Stimulated activated CD8-positive, alpha-beta memory T cell treated with anti-CD3 and anti-CD28 coated beads, Interleukin-15, amount 100 ng/mL, for 24 hours (primary cell): ENCODE data around the gene MXI1.

Experiments used
- DNase-seq: peaks from one replicate; pipeline ENCODE4 v3.0.0-alpha.2; 2020; ENCODE audit warnings: low read depth

Gene MXI1

GRCh38 chr10:110207011-110207804 lies at the start of gene MXI1:
MXI1 (plus strand) TSS chr10:110207605; CDS start chr10:110207809, 204 bp downstream.
- no peak for DNase-seq

DNA sequence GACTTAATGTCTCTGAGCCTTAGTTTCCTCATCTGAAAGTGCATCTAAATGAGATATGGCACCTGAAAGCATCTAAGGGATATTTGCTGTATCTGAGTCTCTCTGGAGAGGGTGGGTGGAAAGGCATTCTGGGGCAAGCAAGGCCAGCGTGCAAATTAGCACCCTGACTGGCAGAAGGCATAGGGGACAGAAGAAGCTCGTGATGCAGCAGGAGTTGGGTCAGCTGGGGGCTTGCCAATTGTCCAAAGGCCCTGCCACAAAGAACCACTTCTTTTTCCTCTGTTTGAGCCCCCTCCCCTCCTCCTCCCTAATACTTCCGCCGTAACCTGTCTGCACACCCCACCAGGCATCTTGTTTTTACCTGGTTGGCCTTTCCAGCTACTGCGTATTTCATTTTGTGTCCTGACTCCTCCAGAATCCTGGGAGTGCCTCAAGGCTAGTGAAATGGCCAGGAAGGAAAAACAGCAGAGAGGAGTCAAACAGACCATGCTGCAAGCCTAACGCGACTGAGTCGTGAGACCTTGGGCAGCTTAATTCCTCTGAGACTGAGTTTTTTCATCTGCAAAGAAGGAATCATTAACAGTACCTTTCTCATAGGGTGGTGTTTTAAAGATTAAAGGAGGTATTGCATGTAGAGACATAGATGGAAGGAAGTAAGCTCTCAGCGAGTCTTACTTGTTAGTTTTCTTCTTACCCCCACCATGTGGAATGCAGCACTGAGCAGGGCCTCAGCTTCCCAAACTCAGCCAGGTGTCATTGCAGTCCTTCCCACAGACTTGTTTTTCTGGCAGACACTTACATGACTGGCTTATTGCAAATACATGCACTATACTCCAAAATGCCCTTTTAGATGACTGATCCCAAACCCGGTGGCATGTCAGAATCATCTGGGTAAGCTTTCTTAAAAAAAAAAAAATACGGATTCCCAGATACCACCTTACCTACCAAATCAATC lies 49.1 kb upstream of the MXI1 start:
- no peak for DNase-seq

GRCh38 chr10:110160081-110160480 lies 47.3 kb upstream of the MXI1 start:
- DNase-seq, result no peak

DNA sequence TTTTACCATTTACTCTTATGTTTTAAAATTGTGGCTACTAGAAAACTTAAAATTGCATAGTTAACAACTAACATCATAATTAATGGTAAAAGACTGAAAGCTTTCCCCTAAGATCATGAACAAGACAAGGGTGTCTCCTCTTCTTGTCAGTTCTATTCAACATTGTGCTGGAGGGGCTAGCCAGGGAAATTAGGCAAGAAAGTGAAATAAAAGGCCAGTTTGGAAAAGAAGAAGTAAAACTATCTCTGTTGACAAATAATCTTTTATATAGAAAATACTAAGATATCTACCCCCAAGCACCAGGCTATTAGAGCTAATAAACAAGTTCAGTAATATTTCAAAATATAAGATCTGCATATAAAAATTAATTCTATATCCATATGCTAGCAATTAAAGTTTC lies 46.9 kb upstream of the MXI1 start:
- DNase-seq, result no peak

DNA sequence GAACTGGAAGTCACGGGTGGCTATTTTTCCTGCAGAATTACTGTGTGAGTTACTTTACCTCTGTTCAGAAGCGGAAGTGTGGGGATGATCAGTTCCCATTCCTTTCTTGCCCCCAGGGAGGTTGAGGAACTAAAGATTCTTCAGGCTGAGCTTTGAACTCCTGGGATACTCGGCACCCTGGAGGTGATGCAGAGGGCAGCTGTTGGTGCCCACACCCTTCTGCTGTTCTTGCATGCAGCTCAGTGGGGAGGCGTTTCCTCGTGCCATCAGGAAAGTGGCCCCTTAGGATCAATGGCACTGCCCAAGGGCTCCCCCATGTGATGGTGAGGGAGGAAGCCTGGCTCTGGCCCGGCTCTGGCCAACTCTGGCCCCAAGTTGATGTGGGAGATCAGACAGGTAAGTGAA lies 44.7 kb upstream of the MXI1 start:
- DNase-seq, result no peak

- no peak for DNase-seq
Observed at GRCh38 chr10:110163192-110163773, 44.1 kb upstream of the MXI1 start.

- DNase-seq, result no peak
Observed at GRCh38 chr10:110163841-110164240, 43.6 kb upstream of the MXI1 start.

DNA sequence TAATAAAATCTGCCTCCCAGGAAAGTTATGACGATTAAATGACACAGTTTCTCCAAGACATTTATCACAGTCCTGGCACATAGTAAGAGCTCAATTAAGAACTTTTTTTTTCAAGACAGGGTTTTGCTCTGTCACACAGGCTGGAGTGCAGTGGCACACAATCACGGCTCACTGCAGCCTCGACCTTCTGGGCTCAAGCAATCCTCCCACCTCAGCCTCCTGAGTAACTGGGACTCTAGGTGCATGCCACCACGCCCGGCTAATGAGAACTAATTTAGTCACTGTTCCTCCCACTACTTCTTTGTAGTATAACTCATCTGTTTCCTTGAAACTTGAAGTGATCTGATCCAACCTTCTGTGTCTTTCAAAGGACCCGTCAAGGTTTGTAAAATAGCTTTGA lies 42.2 kb upstream of the MXI1 start:
- no peak for DNase-seq

DNA sequence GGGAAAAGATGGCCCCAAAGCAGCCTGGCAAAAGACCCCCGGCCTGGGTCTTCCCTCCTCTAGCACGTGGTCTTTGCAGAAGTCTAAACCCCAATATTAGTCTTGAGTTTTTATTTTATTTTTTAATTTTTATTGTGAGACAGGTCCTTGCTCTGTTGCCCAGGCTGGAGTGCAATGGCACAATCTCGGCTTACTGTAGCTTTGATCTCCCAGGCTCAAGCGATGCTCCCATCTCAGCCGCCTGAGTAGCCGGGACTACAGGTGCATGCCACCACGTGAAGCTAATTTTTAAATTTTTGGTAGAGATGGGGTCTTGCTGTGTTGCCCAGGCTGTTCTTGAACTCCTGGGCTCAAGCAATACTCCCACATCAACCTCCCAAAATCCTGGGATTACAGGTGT lies 40.3 kb upstream of the MXI1 start:
- no peak for DNase-seq

DNA sequence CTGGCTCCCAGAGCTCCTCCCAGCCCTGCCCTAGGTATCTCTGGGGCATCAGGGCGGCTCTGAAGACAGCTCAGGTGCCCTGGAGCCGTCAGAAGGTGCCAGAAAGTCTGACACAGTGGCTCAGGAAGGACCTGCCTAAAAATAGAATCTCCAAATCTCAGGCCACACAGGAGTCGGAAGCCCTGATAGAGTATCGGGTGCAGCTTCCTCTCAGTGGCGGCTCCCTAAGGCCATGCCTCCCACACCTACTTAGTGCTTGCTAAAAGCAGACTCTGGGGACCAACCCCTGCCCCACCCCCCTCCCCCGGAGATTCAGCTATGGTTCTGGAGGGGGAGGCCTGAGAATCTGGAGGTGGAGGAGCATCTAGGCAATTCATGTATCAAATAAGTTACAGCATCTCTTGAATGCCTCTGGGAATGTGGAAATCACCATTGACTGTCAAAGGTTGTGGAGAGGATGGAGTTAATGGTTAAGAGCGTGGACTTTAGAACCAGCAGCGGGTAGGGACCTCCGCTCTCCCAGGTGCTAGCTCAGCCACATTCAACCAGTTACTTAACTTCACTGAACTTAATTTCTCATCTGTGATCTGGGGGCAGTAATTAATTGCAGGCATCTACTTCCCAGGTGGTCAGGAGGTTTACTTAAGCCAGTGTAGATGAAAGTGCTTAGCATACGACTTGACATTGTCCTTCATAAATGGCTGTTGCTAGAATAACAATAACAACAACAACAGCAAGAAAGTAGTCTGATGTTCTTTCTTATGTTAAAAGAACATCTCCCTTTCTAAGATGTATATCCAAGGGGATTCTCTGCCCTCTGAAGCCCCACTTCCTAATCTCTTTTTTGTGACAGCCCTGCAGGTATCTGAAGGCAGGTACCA lies 38.6 kb upstream of the MXI1 start:
- DNase-seq, result no peak

GRCh38 chr10:110169586-110169985 lies 37.8 kb upstream of the MXI1 start:
- no peak for DNase-seq

DNA sequence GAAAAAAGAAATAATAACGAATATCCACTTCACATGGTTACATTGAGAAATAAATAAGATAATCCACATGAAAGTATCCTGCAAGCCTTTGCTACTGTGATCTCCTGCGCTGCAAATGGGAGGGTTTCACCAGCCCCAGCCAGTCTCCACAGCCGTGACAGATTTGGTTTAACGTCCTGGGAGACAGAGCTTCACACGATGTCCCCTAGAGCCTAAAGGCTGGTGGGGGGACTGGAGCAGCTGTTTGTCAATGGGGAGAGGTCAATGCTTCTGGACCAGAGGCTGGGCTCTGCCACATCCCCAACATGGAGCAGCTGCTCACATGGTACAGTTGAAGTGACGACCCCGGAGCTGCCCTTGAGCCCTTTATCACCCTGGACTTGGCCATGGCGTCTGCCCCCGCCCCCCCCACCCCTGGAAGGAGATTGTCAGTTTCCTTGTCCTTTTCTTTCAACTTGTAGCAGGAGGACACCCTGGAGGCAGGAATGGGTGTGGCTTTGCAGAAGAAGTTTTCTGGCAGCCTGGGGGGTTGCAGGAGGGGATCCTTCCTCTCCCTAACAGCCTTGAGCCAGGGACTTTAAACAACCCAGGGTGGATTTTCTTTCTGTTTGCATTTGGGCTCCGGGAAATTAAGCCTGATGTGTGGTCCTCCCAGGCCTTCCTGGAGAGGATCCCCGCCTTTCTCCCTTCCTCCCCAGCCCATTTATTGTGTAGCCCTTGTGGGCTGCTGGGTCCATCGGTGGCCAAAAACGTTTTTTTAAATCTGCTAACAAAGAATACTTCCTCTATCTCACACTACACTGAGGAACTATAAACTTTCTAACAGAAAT lies 37.0 kb upstream of the MXI1 start:
- no peak for DNase-seq

GRCh38 chr10:110171032-110171431 lies 36.4 kb upstream of the MXI1 start:
- no peak for DNase-seq

DNA sequence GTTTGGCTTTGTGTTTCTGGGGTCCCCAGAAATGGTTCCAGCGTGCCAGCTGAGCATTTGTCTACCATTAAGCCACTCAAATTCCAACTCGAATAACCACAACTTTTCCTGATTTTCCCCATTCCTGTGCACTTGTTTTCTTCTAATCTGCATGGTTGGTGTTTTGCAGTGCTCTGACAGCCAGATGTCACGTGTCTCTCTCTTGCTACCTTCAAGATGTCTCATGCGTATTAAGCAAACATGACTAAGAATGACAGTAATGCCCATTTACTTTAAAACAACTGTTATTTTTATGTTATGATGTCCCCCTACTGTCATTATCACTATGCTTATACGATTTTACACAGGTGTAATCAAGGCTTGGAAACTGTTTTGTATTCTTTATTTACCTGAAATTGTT lies 35.2 kb upstream of the MXI1 start:
- DNase-seq, result no peak

GRCh38 chr10:110174201-110174600 lies 33.2 kb upstream of the MXI1 start:
- no peak for DNase-seq

DNA sequence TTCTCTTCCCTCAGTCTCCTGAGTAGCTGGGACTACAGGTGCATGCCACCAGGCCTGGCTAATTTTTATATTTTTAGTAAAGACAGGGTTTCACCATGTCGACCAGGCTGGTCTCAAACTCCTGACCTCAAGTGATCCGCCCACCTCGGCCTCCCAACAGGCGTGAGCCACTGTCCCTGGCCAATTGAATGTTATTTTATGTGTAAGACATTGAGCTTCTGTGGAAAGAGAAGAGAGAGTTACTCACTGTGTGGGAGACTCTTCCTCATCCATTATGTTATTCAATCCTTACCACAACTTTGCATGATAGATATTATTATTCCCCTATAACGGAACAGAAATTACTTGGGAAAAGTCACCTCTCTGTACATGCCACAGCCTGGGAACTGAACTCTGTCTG lies 32.6 kb upstream of the MXI1 start:
- DNase-seq, result no peak

- no peak for DNase-seq
Observed at GRCh38 chr10:110175406-110175805, 32.0 kb upstream of the MXI1 start.

- DNase-seq, result no peak
Observed at GRCh38 chr10:110176141-110177030, 31.0 kb upstream of the MXI1 start.

DNA sequence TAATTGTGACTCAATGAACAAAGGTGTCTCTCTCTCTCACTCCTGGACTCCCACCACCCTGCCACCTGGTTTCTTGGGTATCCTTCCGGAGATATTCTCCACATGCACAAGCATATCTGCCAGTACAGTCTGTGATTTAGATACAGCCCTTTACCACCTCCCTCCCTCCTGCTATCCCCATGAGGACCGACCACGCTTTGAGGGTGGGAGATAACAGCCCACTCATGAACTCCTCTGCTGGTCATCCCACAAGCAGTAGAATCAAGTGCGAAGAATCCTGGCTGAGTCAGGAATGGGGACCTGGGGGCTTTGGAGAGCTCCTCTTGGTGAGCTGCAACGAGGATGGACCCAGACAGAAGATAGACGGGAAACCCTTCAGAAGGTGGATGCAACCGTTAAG lies 28.2 kb upstream of the MXI1 start:
- no peak for DNase-seq

DNA sequence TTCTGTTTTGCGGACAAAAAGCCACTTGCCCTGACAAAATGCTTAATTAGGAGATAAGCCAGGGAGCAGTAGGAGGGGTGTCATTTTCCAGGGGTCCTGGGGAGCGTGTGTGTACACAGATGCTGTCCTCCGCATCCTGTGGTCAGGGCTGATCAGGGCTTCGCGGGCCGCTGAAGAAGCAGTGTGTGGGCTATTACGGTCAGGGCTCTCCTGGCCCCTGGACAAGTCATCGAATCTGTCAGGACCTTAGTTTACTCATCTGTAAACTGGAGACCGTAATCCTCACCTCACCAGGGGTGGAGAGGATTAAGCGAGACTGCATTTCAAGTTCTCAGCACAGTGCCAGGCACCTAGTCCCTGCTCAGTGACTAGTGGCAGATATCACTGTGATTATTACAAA lies 26.0 kb upstream of the MXI1 start:
- no peak for DNase-seq
